Stomach (tissue), 4 donors: Measurements from ENCODE around the gene CLEC2D.

Source experiments
- CTCF ChIP-seq, 7 experiments: fragments of 450-650 bp in 4 of 7; fragments of 200-600 bp in 3 of 7; sonication (generic) in 3 of 7; IDR thresholded peaks; one replicate each; pipeline ENCODE4 v1.5.1; 2016 to 2019; ENCODE audit warnings: antibody characterized with exemption in 7 of 7, control low read depth in 2 of 7, mild to moderate bottlenecking in 1 of 7
- EP300 ChIP-seq: sonication (generic); formaldehyde crosslinking; IDR thresholded peaks from one replicate; pipeline ENCODE4 v1.6.1; 2017; ENCODE audit warnings: antibody characterized with exemption
- POLR2A ChIP-seq, 4 donors: fragments of 450-650 bp; IDR thresholded peaks; one replicate each; pipeline ENCODE4 v1.6.1; 2016; ENCODE audit warnings: antibody characterized with exemption in 4 of 4, control low read depth in 2 of 4, mild to moderate bottlenecking in 1 of 4, moderate library complexity in 1 of 4
- POLR2AphosphoS5 ChIP-seq, 3 donors: sonication (generic); formaldehyde crosslinking; IDR thresholded peaks; one replicate each; pipeline ENCODE4 v1.6.1; 2016; ENCODE audit warnings: antibody characterized with exemption in 3 of 3

- no peak for TF ChIP-seq CTCF (IDR thresholded peaks at IDR 0.05)
- no peak for TF ChIP-seq POLR2A (IDR thresholded peaks at IDR 0.05)
- TF ChIP-seq POLR2AphosphoS5 (IDR thresholded peaks at IDR 0.05) = no peak
- no peak for TF ChIP-seq EP300
These were observed 37.8 kb downstream of the CLEC2D start for GRCh38 chr12:9707356-9707755.
